HFFc6 (cell line): ENCODE results near the gene ACAA1. TPM values are rescaled to one million over a fixed set of nuclear protein-coding genes. Genes with fewer than 3 reads are reported as not detected.

Experiments
- DNase-seq: peaks from one replicate; pipeline ENCODE4 v3.0.0-alpha.2; 2018
- H3K27ac Mint-ChIP-seq: 2 replicates; pipeline ENCODE4 v1.8.0; 2020; ENCODE audit warnings: mild to moderate bottlenecking, mixed read lengths
- H3K27me3 Mint-ChIP-seq: 2 replicates; pipeline ENCODE4 v1.8.0; 2021; ENCODE audit warnings: mild to moderate bottlenecking, moderate library complexity, mixed read lengths; ENCODE audit not compliant: insufficient read depth
- H3K36me3 Mint-ChIP-seq: 2 replicates; pipeline ENCODE4 v1.8.0; 2021; ENCODE audit warnings: low read depth, mixed read lengths
- H3K4me1 Mint-ChIP-seq: 2 replicates; pipeline ENCODE4 v1.8.0; 2020; ENCODE audit warnings: low read depth, mixed read lengths
- H3K4me3 Mint-ChIP-seq: 2 replicates; pipeline ENCODE4 v1.8.0; 2020; ENCODE audit warnings: mild to moderate bottlenecking, moderate library complexity, mixed read lengths
- H3K9me3 Mint-ChIP-seq: 2 replicates; pipeline ENCODE4 v1.8.0; 2020; ENCODE audit warnings: mild to moderate bottlenecking, mixed read lengths
- total RNA-seq, 6 experiments: library from RNA; stranded (reverse); fragmentation: NEBNext Ultra II Directional; extraction: Animal tissue kit (Norgen Biotek cat#: 25700); gene quantifications; 2 replicates in 1 of 6; 3 replicates in 5 of 6; pipeline ENCODE4 v1.2.3, GENCODE V29; 2021
- TF ChIP-seq, protein P1 (sequence below): fragments of 200-600 bp; sonication (generic); IDR thresholded peaks from 2 replicates; pipeline ENCODE4 v1.5.0; 2021; ENCODE audit warnings: antibody characterized with exemption, mild to moderate bottlenecking

Gene ACAA1
- total RNA-seq, 6 experiments from 2014 or later: 45.1 to 60.9 (median 52.1) TPM

DNA sequence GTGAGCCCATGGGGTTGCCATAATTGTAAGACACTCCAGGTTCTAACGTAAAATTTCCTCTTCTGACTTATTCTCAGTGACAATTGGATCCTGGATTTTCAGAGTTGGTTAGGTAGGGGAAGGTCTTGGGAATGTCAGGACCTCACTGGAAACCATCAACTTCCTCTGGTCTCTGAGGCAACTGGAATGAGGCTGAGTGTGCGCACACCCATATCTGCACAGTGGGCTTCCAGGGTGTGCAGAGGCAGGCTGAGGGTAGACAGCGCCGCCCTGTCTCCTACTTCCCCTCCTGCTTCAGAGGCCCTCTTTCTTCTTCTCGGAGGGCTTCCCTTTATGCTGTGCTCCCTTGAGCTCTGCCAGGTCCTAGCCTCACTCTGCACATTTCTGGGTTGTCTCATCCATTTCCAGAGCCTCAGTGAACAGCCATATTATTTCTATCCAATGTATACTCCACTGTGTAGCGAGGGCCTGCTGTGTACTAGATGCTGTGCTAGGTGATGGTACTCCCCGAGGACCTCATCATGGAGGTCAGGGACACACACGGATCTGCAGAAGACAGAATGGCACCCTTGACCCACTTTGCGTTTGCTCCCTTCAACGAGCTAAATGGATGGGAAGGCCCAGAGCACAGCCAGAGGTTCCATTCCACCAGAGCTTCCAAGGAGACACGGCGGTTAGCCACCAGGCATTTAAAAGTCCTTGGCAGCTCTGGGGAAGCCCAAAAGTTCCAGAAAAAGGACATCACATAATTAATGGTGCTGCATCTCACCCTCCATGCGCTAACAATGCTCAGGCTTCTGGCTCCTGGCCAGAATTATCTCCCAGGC lies 18.3 kb downstream of the ACAA1 start:
- H3K9me3 Mint-ChIP-seq: no peaks in the 10 kb centered on the region
- H3K36me3 Mint-ChIP-seq: peaks cover 4% of the 10 kb centered on the region; the same call in 1 of the 2 replicates
- no peaks in the 10 kb centered on the region for H3K4me1 Mint-ChIP-seq
- peaks cover 19% of the 10 kb centered on the region for H3K27me3 Mint-ChIP-seq
- no peak overlapping the region for H3K4me3 Mint-ChIP-seq
- DNase-seq: no peak
- H3K27ac Mint-ChIP-seq: no peak overlapping the region
- TF ChIP-seq, protein P1, sequence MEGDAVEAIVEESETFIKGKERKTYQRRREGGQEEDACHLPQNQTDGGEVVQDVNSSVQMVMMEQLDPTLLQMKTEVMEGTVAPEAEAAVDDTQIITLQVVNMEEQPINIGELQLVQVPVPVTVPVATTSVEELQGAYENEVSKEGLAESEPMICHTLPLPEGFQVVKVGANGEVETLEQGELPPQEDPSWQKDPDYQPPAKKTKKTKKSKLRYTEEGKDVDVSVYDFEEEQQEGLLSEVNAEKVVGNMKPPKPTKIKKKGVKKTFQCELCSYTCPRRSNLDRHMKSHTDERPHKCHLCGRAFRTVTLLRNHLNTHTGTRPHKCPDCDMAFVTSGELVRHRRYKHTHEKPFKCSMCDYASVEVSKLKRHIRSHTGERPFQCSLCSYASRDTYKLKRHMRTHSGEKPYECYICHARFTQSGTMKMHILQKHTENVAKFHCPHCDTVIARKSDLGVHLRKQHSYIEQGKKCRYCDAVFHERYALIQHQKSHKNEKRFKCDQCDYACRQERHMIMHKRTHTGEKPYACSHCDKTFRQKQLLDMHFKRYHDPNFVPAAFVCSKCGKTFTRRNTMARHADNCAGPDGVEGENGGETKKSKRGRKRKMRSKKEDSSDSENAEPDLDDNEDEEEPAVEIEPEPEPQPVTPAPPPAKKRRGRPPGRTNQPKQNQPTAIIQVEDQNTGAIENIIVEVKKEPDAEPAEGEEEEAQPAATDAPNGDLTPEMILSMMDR: no peak

DNA sequence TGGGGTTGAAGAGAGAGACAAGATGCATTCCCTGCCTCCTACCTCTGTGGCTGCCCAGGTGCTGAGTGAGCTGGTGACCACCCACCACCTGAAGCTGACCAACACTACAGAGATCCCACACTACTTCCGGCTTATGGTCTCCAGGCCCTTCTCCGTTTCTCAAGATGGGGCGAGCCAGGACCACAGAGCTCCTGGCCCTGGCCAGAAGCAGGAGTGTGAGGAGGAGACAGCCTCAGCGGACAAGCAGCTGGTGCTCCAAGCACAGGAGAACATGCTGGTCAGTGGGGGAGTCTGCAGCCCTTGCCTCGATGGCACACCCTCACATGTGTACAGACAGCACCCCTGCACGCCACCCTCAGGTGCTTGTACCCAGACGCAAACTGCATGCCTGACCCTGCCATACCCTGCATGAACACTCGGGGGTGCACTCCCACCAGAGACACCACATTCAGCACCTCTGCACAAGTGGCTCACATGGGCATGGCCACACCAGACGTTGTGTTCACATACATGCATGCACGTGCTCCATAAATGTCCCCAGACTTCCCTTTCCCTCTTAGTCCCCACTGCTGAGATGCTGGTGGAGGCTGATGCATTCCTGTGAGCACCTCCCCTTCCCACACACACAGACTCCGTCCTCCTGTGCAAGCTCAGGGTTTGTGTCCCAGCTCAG lies 19.0 kb downstream of the ACAA1 start:
- Mint-ChIP-seq H3K27ac (no peak overlapping the region; the same call in 1 of the 2 replicates), H3K4me3 (no peak overlapping the region)

DNA sequence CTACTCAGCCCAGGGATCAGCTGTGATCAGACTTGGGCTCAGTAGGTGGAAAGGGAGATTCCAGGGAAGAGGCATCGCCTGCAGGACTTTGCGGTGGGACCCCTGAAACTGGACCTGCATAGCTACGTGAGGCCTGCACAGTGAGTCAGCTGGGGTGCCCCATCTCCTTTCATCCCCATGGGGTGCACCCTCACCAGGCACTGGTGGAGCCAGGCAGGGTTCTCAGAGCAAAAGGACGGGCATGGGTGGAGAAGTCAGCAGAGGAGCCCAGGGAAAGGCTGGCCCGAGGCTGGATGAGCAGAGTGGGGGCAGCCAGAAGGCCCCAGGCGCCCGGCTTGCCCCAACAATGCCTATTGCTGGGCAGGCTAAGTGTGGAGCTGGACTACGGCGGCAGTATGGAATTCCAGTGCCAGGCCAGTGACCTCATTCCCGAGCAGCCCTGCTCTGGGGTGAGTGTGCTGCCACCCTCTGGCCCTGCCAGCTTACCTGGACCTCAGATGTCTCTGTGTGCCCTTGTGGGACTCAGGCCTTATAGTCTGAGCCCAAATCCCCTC lies 19.7 kb downstream of the ACAA1 start:
- Mint-ChIP-seq H3K36me3 (no peaks in the 10 kb centered on the region; the same call in 1 of the 2 replicates), H3K4me1 (no peaks in the 10 kb centered on the region), H3K27ac (no peak overlapping the region), H3K27me3 (peaks cover 22% of the 10 kb centered on the region), H3K4me3 (no peak overlapping the region), H3K9me3 (no peaks in the 10 kb centered on the region)
- TF ChIP-seq, protein P1: no peak
- no peak for DNase-seq

More for the DNA sequence above, 19.0 kb downstream of the ACAA1 start:
- TF ChIP-seq, protein P1: peak; percentile 88
- peak; percentile 65 for DNase-seq
- Mint-ChIP-seq H3K36me3 (peaks cover 2% of the 10 kb centered on the region; the same call in 1 of the 2 replicates), H3K9me3 (no peaks in the 10 kb centered on the region), H3K4me1 (no peaks in the 10 kb centered on the region), H3K27me3 (peaks cover 22% of the 10 kb centered on the region)

DNA sequence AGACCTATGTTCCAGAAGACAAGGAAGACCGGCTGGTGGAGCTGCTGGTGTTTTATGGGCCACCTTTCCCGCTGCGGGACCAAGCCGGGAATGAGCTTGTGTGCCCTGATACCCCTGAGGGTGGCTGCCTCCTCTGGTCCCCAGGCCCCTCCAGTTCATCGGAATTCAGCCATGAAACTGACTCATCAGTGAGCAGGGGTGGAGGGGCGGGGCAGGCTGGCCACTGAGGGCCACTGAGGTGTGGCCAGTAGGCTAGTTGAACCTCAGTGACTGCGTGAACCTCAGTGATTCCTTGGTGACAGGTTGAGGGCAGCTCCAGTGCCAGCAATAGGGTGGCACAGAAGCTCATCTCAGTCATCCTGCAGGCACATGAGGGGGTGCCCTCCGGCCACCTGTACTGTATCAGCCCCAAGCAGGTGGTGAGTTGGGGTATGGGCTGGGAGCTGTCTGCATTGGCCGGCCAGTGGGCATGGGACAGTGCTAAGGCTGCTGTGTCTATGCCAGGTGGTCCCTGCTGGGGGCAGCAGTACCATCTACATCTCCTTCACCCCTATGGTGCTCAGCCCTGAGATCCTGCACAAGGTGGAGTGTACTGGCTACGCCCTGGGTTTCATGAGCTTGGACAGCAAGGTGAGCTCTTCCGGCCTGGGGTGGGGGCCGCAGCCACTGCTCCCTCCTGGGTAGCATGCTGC lies 20.3 kb downstream of the ACAA1 start:
- no peak for DNase-seq
- TF ChIP-seq, protein P1: no peak
- H3K27ac Mint-ChIP-seq: no peak overlapping the region
- no peaks in the 10 kb centered on the region for H3K9me3 Mint-ChIP-seq
- no peaks in the 10 kb centered on the region for H3K4me1 Mint-ChIP-seq
- peaks cover 22% of the 10 kb centered on the region for H3K27me3 Mint-ChIP-seq
- no peaks in the 10 kb centered on the region; the same call in 1 of the 2 replicates for H3K36me3 Mint-ChIP-seq
- H3K4me3 Mint-ChIP-seq: no peak overlapping the region

DNA sequence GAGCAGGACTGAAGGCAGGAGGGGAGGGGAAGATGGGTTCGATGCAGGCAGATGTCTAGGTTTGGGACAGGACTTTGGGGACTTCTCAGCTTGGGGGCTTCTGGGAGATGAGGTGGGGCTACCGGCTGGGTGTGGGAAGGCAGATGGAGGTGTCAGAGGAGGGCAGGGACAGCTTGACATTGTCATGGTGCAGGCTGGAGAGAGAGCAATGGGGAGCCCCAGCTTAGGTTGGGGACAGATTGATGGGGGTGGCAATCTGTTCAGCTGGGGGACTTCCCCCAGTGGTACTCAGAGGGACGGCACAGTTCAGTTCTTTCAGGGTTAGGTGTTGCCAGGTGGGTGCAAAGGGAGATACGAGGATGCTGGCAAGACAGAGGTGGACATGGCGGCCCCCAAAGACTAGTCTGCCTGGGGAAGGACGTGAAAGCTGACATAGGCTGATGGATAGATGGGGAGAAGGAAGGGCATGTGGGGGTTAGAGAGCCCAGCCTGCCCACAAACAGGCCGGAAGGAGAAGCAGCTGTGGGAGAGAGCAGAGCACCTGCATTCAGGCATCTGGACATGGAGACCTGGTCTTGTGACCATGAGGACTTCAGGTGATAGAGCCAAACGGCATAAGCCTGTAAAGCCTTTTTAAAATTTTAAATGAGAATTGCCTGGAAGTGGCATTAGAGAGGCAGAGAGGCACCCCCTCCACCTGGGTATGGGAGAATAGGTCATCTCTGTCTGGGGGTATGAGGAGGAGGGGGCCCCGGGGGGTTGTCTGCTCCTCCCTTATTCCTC lies 21.1 kb downstream of the ACAA1 start:
- no peaks in the 10 kb centered on the region; the same call in 1 of the 2 replicates for H3K36me3 Mint-ChIP-seq
- DNase-seq: no peak
- H3K27me3 Mint-ChIP-seq: peaks cover 23% of the 10 kb centered on the region
- TF ChIP-seq, protein P1: no peak
- no peaks in the 10 kb centered on the region for H3K4me1 Mint-ChIP-seq
- no peaks in the 10 kb centered on the region for H3K9me3 Mint-ChIP-seq
- no peak overlapping the region for H3K4me3 Mint-ChIP-seq
- H3K27ac Mint-ChIP-seq: no peak overlapping the region
